ENCODE data around the gene GLIS1. TPM values are rescaled to one million over a fixed set of nuclear protein-coding genes. Genes with fewer than 3 reads are reported as not detected.

GLIS1 gene
- total and polyA plus RNA-seq, 2 of the 8 experiments (the other 6 are each of a cell fraction or from before 2014, with no cell fraction given): 0.15 to 0.22 TPM

DNA sequence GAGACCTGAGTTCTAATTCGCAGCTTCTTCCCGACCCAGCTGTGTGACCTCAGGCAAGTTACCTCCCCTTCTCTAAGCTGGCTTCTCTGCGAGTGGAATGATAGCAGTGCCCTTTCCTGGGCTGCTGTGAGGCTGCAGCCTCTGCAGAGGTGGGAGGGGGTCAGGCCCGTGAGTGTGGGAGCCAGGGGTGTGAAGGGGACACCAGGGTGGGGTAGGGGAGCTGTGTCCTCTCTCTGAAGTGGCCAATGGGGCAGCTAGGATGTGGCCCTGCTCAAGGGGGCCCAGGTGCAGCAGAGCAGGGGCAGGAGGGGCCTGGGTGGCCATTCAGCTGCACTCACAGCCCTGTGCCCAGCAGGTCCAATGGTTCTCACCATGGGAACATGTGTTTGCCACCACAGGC is 255.3 kb downstream of the GLIS1 start:
- H3K27me3 ChIP-seq (replicated peaks in 1 of 4; ENCODE audit: control insufficient read depth in 3 of 4, extremely low read depth in 1 of 4, insufficient read depth in 3 of 4, low read length in 3 of 4): peaks cover 0 to 3% (median 2%) of the 10 kb centered on the region in 4 experiments; a peak in 2 of 7 replicates
- FAIRE-seq (no peak), DNase-seq (ENCODE audit: low read depth in 1 of 2, low spot score in 2 of 2) (no peak)
- ChIA-PET CTCF (ENCODE audit: partially characterized antibody) (interaction anchor here (0.6 to 9.7 kb wide), 19 partner anchors 12 to 272 kb away, joined by 3 to 264 read pairs (median 8); no protein-coding TSS in a partner anchor), POLR2A (ENCODE audit: partially characterized antibody) (interaction anchor here (0.5 kb wide), 1 partner anchor 11 kb away, joined by 3 read pairs; no protein-coding TSS in a partner anchor)
- no peak overlapping the region for H3K14ac ChIP-seq (ENCODE audit: insufficient read length)
- no peak for TF ChIP-seq GABPA (IDR thresholded peaks at IDR 0.05; ENCODE audit: borderline replicate concordance, insufficient read depth, low read length)
- H4K5ac ChIP-seq (ENCODE audit: insufficient read length, low read depth, low read length): no peak overlapping the region
- no peak overlapping the region for H2AFZ ChIP-seq (ENCODE audit: low read length)
- 0 out of 2 replicates have a peak overlapping the region, but pooled peaks have one; percentile 3 for H2BK5ac ChIP-seq (ENCODE audit: low read depth, low read length)
- no peak overlapping the region for H4K91ac ChIP-seq (replicated peaks; ENCODE audit: insufficient read length, low read length)
- peak overlapping the region; percentile 60; the same call in 1 of the 2 replicates for H2BK12ac ChIP-seq (ENCODE audit: low read depth, low read length)
- no peak overlapping the region for H2AK5ac ChIP-seq (ENCODE audit: low read depth, low read length)
- no peak overlapping the region for H3K56ac ChIP-seq (replicated peaks; ENCODE audit: insufficient read length, low read depth, low read length)
- no peak overlapping the region for H3K23ac ChIP-seq (ENCODE audit: insufficient read length)
- H3K27ac ChIP-seq (ENCODE audit: low read depth, low read length): no peak overlapping the region
- H4K20me1 ChIP-seq (replicated peaks in 1 of 2; ENCODE audit: control insufficient read depth in 1 of 2, insufficient read depth in 2 of 2, low read length in 2 of 2): no peaks in the 10 kb centered on the region
- no peak overlapping the region; the same call in 1 of the 2 replicates for H2BK15ac ChIP-seq (ENCODE audit: low read length)
- no peak overlapping the region for H3K4me2 ChIP-seq (ENCODE audit: insufficient read depth in 1 of 2, low read depth in 2 of 2, low read length in 2 of 2)
- no peak overlapping the region for H3K18ac ChIP-seq (ENCODE audit: extremely low read depth, low read length)
- no peaks in the 10 kb centered on the region for H3K36me3 ChIP-seq (ENCODE audit: control insufficient read depth in 2 of 4, insufficient read depth in 4 of 4, low read length in 3 of 4)
- no peak overlapping the region for H2BK120ac ChIP-seq (replicated peaks; ENCODE audit: low read depth, low read length)
- no peaks in the 10 kb centered on the region for H3K23me2 ChIP-seq (ENCODE audit: low read depth, low read length)
- peaks cover 0 to 12% (median 3%) of the 10 kb centered on the region in 4 experiments; a peak in 5 of 7 replicates for H3K4me1 ChIP-seq (replicated peaks in 1 of 4; ENCODE audit: control insufficient read depth in 3 of 4, insufficient read depth in 4 of 4, low read length in 3 of 4)
- H3K9me3 ChIP-seq (ENCODE audit: insufficient read depth in 2 of 2, low read depth in 1 of 2, low read length in 1 of 2): no peaks in the 10 kb centered on the region
- H4K8ac ChIP-seq (ENCODE audit: extremely low read depth, insufficient read depth, low read length): no peak overlapping the region
- no peak overlapping the region for H3K4ac ChIP-seq (replicated peaks; ENCODE audit: insufficient read length, low read depth, low read length)
- H3K4me3 ChIP-seq (ENCODE audit: extremely low read depth in 1 of 4, insufficient read depth in 2 of 4, low read depth in 3 of 4, low read length in 4 of 4): no peak overlapping the region
- H2BK20ac ChIP-seq (ENCODE audit: low read length): 0 out of 2 replicates have a peak overlapping the region, but pooled peaks have one; percentile 1
- H3K79me2 ChIP-seq (ENCODE audit: control insufficient read depth in 1 of 2, insufficient read depth in 2 of 2, low read length in 2 of 2): no peaks in the 10 kb centered on the region
- no peaks in the 10 kb centered on the region for H3K79me1 ChIP-seq (ENCODE audit: low read depth, low read length)
- no peak overlapping the region for H3K9ac ChIP-seq (replicated peaks in 1 of 4; ENCODE audit: extremely low read depth in 1 of 4, low read depth in 3 of 4, low read length in 3 of 4)
- WGBS, 2 experiments (ENCODE audit: extremely low coverage in 1 of 2, insufficient coverage in 1 of 2, insufficient read length in 1 of 2, insufficient replicate concordance in 2 of 2, low coverage in 1 of 2, low lambda C conversion rate in 2 of 2, missing lambda C conversion rate in 1 of 2): 68% methylated on average over 3 of the region's 4 CpGs; no CpG with 5 or more reads in 1 of the 2 experiments

All from H1 (cell line).